ENCODE results near the gene HNRNPH1.

GRCh38 chr5:179619776-179620175 lies 3.7 kb downstream of the HNRNPH1 start:
- TF ChIP-seq, protein P1, sequence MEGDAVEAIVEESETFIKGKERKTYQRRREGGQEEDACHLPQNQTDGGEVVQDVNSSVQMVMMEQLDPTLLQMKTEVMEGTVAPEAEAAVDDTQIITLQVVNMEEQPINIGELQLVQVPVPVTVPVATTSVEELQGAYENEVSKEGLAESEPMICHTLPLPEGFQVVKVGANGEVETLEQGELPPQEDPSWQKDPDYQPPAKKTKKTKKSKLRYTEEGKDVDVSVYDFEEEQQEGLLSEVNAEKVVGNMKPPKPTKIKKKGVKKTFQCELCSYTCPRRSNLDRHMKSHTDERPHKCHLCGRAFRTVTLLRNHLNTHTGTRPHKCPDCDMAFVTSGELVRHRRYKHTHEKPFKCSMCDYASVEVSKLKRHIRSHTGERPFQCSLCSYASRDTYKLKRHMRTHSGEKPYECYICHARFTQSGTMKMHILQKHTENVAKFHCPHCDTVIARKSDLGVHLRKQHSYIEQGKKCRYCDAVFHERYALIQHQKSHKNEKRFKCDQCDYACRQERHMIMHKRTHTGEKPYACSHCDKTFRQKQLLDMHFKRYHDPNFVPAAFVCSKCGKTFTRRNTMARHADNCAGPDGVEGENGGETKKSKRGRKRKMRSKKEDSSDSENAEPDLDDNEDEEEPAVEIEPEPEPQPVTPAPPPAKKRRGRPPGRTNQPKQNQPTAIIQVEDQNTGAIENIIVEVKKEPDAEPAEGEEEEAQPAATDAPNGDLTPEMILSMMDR (IDR thresholded peaks at IDR 0.05), result no peak
- TF ChIP-seq POLR2A (IDR thresholded peaks at IDR 0.05), result no peak
